Stimulated activated CD8-positive, alpha-beta memory T cell treated with anti-CD3 and anti-CD28 coated beads, Interleukin-15, amount 100 ng/mL, for 48 hours (primary cell): Measurements from ENCODE around the gene TKTL1.
"Not testable (repeated sequence)": the region's sequence is repeated elsewhere in the genome, so short reads cannot be mapped to it uniquely, and the experiment has no call there.

Experiments used
- DNase-seq, 2 donors: peaks; one replicate each; pipeline ENCODE4 v3.0.0-alpha.2; 2020; ENCODE audit warnings: low read depth in 2 of 2

The TKTL1 gene

GRCh38 chrX:154309041-154309775 is 13.6 kb downstream of the TKTL1 start:
- no peak for DNase-seq

- DNase-seq: no peak
Measured at GRCh38 chrX:154310616-154311536, 15.3 kb downstream of the TKTL1 start.

- DNase-seq: no peak
Measured at GRCh38 chrX:154312116-154312515, 16.5 kb downstream of the TKTL1 start.

GRCh38 chrX:154313147-154313546 is 17.6 kb downstream of the TKTL1 start:
- DNase-seq: peak; percentile 15 to 28

GRCh38 chrX:154315416-154315815 is 19.8 kb downstream of the TKTL1 start:
- no peak for DNase-seq

GRCh38 chrX:154317391-154317995 is 21.9 kb downstream of the TKTL1 start:
- DNase-seq: no peak

GRCh38 chrX:154320406-154320805 is 24.8 kb downstream of the TKTL1 start:
- no peak for DNase-seq

- no peak for DNase-seq
Measured at GRCh38 chrX:154321152-154321551, 25.6 kb downstream of the TKTL1 start.

- no peak for DNase-seq
Measured at GRCh38 chrX:154321594-154321993, 26.0 kb downstream of the TKTL1 start.

- DNase-seq: no peak
Measured at GRCh38 chrX:154322890-154323289, 27.3 kb downstream of the TKTL1 start.

GRCh38 chrX:154323537-154323936 is 27.9 kb downstream of the TKTL1 start:
- no peak for DNase-seq

GRCh38 chrX:154325541-154325940 is 29.9 kb downstream of the TKTL1 start:
- DNase-seq: no peak

GRCh38 chrX:154327038-154327820 is 31.6 kb downstream of the TKTL1 start:
- DNase-seq: no peak

GRCh38 chrX:154328646-154329045 is 33.1 kb downstream of the TKTL1 start:
- DNase-seq: no peak

GRCh38 chrX:154329294-154329693 is 33.7 kb downstream of the TKTL1 start:
- no peak for DNase-seq

- no peak for DNase-seq
Measured at GRCh38 chrX:154332561-154332960, 37.0 kb downstream of the TKTL1 start.

GRCh38 chrX:154333116-154333515 is 37.5 kb downstream of the TKTL1 start:
- DNase-seq: no peak

- DNase-seq: no peak
Measured at GRCh38 chrX:154333837-154334271, 38.3 kb downstream of the TKTL1 start.

GRCh38 chrX:154334496-154334895 is 38.9 kb downstream of the TKTL1 start:
- DNase-seq: peak in 1 of 2 donors; percentile 37

GRCh38 chrX:154341399-154342298 is 46.1 kb downstream of the TKTL1 start:
- not testable (repeated sequence) for DNase-seq
